OCI-LY7 (cell line): Measurements from ENCODE around the gene BSND. TPM values are rescaled to one million over a fixed set of nuclear protein-coding genes. Genes with fewer than 3 reads are reported as not detected.

Experiments used
- BruUV-seq: library from RNA; stranded (reverse); fragments of 400-500 nt; replicated peaks from 2 replicates; lab custom pipeline; 2021; lab: Mats Ljungman, UMichigan
- CTCF ChIA-PET: fragments of 300-600 bp; sonication (Branson Sonifier 250); formaldehyde crosslinking; loops from one replicate; lab custom pipeline; 2022; ENCODE audit warnings: antibody characterized with exemption; ENCODE audit not compliant: unreplicated experiment; lab: Charles Lee
- POLR2A ChIA-PET: fragments of 300-600 bp; sonication (Branson Sonifier 250); formaldehyde crosslinking; loops from one replicate; lab custom pipeline; 2022; ENCODE audit warnings: antibody characterized with exemption; lab: Charles Lee
- DNase-seq: peaks from one replicate; pipeline ENCODE4 v3.0.0-alpha.2; 2015; ENCODE audit warnings: low spot score
- H2AFZ ChIP-seq: fragments of 200-600 bp; sonication (generic), shearing (Covaris generic); 2 replicates; pipeline ENCODE4 v1.6.1; 2014; ENCODE audit warnings: mild to moderate bottlenecking, antibody characterized with exemption, low read length, moderate library complexity
- H3K27ac ChIP-seq: fragments of 200-600 bp; sonication (generic); 2 replicates; pipeline ENCODE4 v1.5.1; 2014; ENCODE audit warnings: mixed run types, low read depth, mild to moderate bottlenecking, moderate library complexity, low read length, inconsistent platforms; ENCODE audit not compliant: poor library complexity, severe bottlenecking
- H3K36me3 ChIP-seq: fragments of 200-600 bp; sonication (generic); 2 replicates; pipeline ENCODE4 v1.6.1; 2014; ENCODE audit warnings: mild to moderate bottlenecking, antibody characterized with exemption, low read length, moderate library complexity, mixed read lengths; ENCODE audit not compliant: insufficient read depth
- H3K4me1 ChIP-seq: fragments of 200-600 bp; sonication (generic); 2 replicates; pipeline ENCODE4 v1.5.1; 2014; ENCODE audit warnings: mild to moderate bottlenecking, low read length; ENCODE audit not compliant: insufficient read depth, poor library complexity, severe bottlenecking
- H3K4me2 ChIP-seq: fragments of 200-600 bp; sonication (generic); 2 replicates; pipeline ENCODE4 v1.6.1; 2014; ENCODE audit warnings: mild to moderate bottlenecking, low read length
- H3K4me3 ChIP-seq: fragments of 200-600 bp; sonication (generic); 2 replicates; pipeline ENCODE4 v1.5.1; 2014; ENCODE audit warnings: mild to moderate bottlenecking, low read depth, low read length; ENCODE audit not compliant: poor library complexity, severe bottlenecking
- H3K79me2 ChIP-seq: fragments of 200-600 bp; sonication (generic); 2 replicates; pipeline ENCODE4 v1.6.1; 2016; ENCODE audit warnings: low read depth, mild to moderate bottlenecking, low read length, moderate library complexity, mixed read lengths; ENCODE audit not compliant: insufficient read depth
- H3K9me2 ChIP-seq: fragments of 200-600 bp; sonication (generic); 2 replicates; pipeline ENCODE4 v1.6.1; 2016; ENCODE audit warnings: mild to moderate bottlenecking, low read length, mixed read lengths; ENCODE audit not compliant: insufficient read depth
- H3K9me3 ChIP-seq: fragments of 200-600 bp; sonication (generic); 2 replicates; pipeline ENCODE4 v1.6.1; 2014; ENCODE audit warnings: mild to moderate bottlenecking, mixed run types, low read length, mixed read lengths
- H4K20me1 ChIP-seq: fragments of 200-600 bp; sonication (generic); 2 replicates; pipeline ENCODE4 v1.6.1; 2014; ENCODE audit warnings: mild to moderate bottlenecking, antibody characterized with exemption, low read length, moderate library complexity, mixed read lengths; ENCODE audit not compliant: insufficient read depth
- CTCF ChIP-seq: fragments of 200-600 bp; sonication (generic); conservative IDR thresholded peaks from 2 replicates; pipeline ENCODE4 v1.5.1; 2014; ENCODE audit warnings: mild to moderate bottlenecking, antibody characterized with exemption, low read length, moderate library complexity, mixed read lengths
- EZH2phosphoT487 ChIP-seq: fragments of 200-600 bp; sonication (generic); IDR thresholded peaks from 2 replicates; pipeline ENCODE4 v1.6.1; 2018; ENCODE audit warnings: low read depth, borderline replicate concordance, mild to moderate bottlenecking, mixed run types, antibody characterized with exemption, low read length, moderate library complexity, mixed read lengths
- intact Hi-C: fragments of 100-400 bp; cut with micrococcal nuclease; formaldehyde crosslinking; loops from one replicate; pipeline ENCODE4 v1.10.0; 2022; ENCODE audit not compliant: unreplicated experiment
- total RNA-seq, 2 experiments: library from RNA; depleted of rRNA in 1 of 2; stranded (reverse); fragments of >200 nt in 1 of 2; shearing (Covaris generic) in 1 of 2; gene quantifications; 2 replicates each; pipeline ENCODE4 v1.2.3, GENCODE V29; 2014 to 2022

BSND gene
- total RNA-seq, 2 experiments from 2014 or later: not detected

DNA sequence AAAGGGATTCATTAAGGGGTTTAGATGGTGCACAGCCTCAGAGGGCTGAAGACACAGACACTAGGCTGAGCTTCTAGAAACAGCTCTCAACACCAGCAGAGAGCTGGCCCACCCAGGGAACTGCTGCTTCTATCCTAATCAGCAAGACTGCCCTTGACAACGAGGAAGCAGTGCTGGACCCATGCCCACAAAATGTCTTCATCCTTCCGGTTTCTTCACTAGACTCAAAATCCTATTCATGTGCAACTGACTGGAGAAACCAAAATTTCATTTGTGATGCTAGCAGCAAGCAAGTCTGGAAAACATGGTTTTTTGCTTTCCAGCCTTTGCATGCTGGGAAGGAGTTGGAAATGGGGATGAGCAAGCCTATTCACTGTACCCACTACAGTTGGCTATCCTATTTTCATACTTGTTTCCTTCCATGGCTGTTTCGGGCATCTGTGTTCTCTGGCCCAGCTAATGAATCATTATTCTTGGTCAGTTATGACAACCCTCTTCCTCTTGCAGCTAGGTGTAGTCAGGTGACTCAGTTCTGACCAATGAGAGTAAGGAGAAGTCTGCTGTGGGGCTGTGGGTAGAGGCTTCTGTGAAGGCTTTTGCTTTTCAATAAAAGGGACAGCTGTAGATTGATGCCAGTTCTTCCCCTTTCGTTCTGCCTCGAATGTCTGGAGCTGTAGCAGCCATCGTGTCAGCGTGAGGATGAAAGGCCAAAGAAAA lies 33.0 kb upstream of the BSND start:
- H3K4me2 ChIP-seq: peak overlapping the region; percentile 42
- no peaks in the 10 kb centered on the region for H3K79me2 ChIP-seq
- no peaks in the 10 kb centered on the region for H3K36me3 ChIP-seq
- peak; percentile 48 for DNase-seq
- H2AFZ ChIP-seq: peak overlapping the region; percentile 82
- H3K4me1 ChIP-seq: peaks cover 11% of the 10 kb centered on the region
- H4K20me1 ChIP-seq: no peaks in the 10 kb centered on the region
- no peaks in the 10 kb centered on the region for H3K9me2 ChIP-seq
- POLR2A ChIA-PET: interaction anchor here (1.1 kb wide), 1 partner anchor 8 kb away, joined by 3 read pairs; no protein-coding TSS in a partner anchor
- no peak overlapping the region for H3K4me3 ChIP-seq
- TF ChIP-seq CTCF (no peak), EZH2phosphoT487 (no peak)
- BruUV-seq: no TSS peak
- no peaks in the 10 kb centered on the region for H3K9me3 ChIP-seq
- no peak overlapping the region for H3K27ac ChIP-seq
- CTCF ChIA-PET: interaction anchor here (0.7 kb wide), 1 partner anchor 13 kb away, joined by 4 read pairs; no protein-coding TSS in a partner anchor
- intact Hi-C loops: no loop called here

DNA sequence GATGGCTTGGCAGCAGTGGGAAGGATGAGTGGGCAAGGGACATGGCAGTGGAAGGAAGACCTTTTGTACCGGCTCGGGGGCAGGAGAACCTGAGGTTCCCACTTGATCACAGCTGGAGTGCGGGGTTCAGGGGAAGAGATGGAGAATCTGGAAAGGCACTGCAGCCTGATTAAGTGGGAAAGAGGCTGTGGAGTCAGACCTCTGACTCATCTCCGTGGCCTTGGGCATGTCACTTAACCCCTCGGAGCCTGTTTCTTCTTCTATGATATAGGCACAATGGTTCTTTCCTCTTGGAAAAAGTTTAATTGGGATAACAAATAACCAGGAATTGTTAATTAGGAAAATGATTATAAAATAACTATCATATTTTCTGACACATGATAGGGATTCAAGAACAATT lies 31.4 kb upstream of the BSND start:
- no peaks in the 10 kb centered on the region for H3K9me3 ChIP-seq
- TF ChIP-seq CTCF: no peak
- no peak for TF ChIP-seq EZH2phosphoT487
- no peaks in the 10 kb centered on the region for H3K9me2 ChIP-seq
- no peak overlapping the region for H3K4me2 ChIP-seq
- peaks cover 11% of the 10 kb centered on the region for H3K4me1 ChIP-seq
- intact Hi-C loops: no loop called here
- POLR2A ChIA-PET: no interaction called here
- H3K27ac ChIP-seq: no peak overlapping the region
- H3K79me2 ChIP-seq: no peaks in the 10 kb centered on the region
- H3K36me3 ChIP-seq: no peaks in the 10 kb centered on the region
- H4K20me1 ChIP-seq: no peaks in the 10 kb centered on the region
- H2AFZ ChIP-seq: no peak overlapping the region
- CTCF ChIA-PET: no interaction called here
- no peak overlapping the region for H3K4me3 ChIP-seq
- no TSS peak for BruUV-seq
- DNase-seq: no peak

DNA sequence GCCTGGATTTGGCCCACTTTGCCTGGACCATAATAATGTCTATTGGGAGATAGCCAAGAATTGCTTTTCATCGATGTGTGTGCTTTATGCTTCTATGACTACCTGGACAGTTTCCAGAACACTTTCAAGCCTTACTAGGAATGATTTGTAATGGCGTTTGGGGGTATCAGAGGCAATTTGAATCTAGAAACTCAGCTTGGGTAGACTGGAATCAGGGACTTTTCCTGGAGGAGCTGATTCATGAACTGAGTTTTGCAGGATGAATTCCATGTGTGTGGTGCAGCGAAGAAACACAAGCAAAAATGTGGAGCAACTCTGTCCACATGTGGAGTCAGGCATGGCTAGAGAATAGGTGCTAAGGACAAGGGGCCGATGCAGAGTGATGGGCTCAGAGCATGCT lies 30.2 kb upstream of the BSND start:
- CTCF ChIA-PET: no interaction called here
- no peak for TF ChIP-seq CTCF
- TF ChIP-seq EZH2phosphoT487: no peak
- H3K4me2 ChIP-seq: no peak overlapping the region
- peaks cover 11% of the 10 kb centered on the region for H3K4me1 ChIP-seq
- no peaks in the 10 kb centered on the region for H3K9me2 ChIP-seq
- no peaks in the 10 kb centered on the region for H3K9me3 ChIP-seq
- H3K27ac ChIP-seq: no peak overlapping the region
- H2AFZ ChIP-seq: no peak overlapping the region
- intact Hi-C loops: no loop called here
- no peaks in the 10 kb centered on the region for H4K20me1 ChIP-seq
- no peak overlapping the region for H3K4me3 ChIP-seq
- DNase-seq: no peak
- POLR2A ChIA-PET: interaction anchor here (0.6 kb wide), 1 partner anchor 343 kb away, joined by 3 read pairs; no protein-coding TSS in a partner anchor
- no TSS peak for BruUV-seq
- no peaks in the 10 kb centered on the region for H3K36me3 ChIP-seq
- no peaks in the 10 kb centered on the region for H3K79me2 ChIP-seq
